ENCODE results near the gene SPTBN1. TPM values are rescaled to one million over a fixed set of nuclear protein-coding genes. Genes with fewer than 3 reads are reported as not detected.
"Not testable (repeated sequence)": the region's sequence is repeated elsewhere in the genome, so short reads cannot be mapped to it uniquely, and the experiment has no call there.

SPTBN1 gene
- total RNA-seq, 4 donors from 2014 or later, result 189 to 423 (median 341) TPM

DNA sequence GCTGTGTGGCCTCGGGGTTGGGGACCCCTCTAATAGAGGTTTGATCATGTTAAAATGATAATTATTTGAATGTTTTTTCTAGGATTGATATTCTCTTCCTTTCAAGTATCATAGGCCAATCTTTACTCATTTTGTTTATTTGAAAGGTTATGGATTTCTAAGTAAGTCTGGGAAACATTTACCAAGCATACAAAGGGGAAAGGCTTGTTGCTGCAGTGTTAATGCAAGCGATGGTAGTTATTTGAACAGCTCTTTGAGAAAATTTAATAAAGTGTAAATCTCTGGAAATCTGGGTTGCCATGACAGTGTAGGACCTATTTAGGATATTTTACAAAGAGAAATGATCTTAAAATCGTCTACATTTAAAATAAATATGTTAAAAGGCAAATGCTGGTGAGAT lies 56.1 kb downstream of the SPTBN1 start:
- H3K36me3 ChIP-seq, result no peaks in the 10 kb centered on the region
- TF ChIP-seq POLR2A (IDR thresholded peaks at IDR 0.05) (no peak), CTCF (IDR thresholded peaks at IDR 0.05) (no peak)
- H3K4me3 ChIP-seq, result no peak overlapping the region
- H3K9me3 ChIP-seq, result no peaks in the 10 kb centered on the region
- DNase-seq, result no peak
- no peaks in the 10 kb centered on the region for H3K27me3 ChIP-seq
- no peaks in the 10 kb centered on the region for H3K4me1 ChIP-seq
- intact Hi-C loops (cut with DNase I; ENCODE audit: low total_unique reads), result no loop called here
- H3K27ac ChIP-seq, result no peak overlapping the region

DNA sequence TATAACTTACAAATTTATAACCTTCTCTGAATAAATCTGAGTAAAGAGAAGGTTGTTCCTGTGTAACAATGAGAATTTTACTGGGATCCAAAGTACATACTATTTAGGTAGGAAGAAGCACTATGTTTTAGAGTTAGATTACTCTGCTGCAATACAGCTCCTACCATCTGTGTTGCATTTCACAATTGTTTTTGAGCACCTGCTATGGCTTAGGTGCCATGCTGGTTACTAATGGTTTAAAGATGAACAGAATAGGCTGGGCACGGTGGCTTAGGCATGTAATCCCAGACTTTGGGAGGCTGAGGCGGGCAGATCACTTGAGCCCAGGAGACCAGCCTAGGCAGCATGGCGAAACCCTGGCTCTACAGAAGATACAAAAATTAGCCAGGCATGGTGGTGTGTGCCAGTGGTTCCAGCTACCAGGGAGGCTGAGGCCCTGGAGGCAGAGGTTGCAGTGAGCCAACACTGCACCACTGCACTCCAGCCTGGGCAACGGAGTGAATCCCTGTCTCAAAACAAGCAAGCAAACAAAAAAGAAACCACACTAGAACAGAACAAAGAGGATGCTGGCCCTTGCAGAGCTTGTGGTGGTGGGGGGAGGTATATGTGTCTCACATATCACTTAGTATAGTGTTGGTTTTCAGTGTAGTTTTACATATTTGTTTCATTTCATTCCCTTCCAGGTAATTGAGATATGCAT lies 56.7 kb downstream of the SPTBN1 start:
- DNase-seq, result no peak
- Histone ChIP-seq H3K4me3 (no peak overlapping the region), H3K36me3 (no peaks in the 10 kb centered on the region), H3K27me3 (no peaks in the 10 kb centered on the region), H3K27ac (no peak overlapping the region), H3K9me3 (no peaks in the 10 kb centered on the region), H3K4me1 (no peaks in the 10 kb centered on the region)
- intact Hi-C loops (cut with DNase I; ENCODE audit: low total_unique reads), result no loop called here
- TF ChIP-seq POLR2A (IDR thresholded peaks at IDR 0.05) (no peak), CTCF (IDR thresholded peaks at IDR 0.05) (no peak)

- H3K27ac ChIP-seq, result no peak overlapping the region
- no peaks in the 10 kb centered on the region for H3K36me3 ChIP-seq
- intact Hi-C loops (cut with DNase I; ENCODE audit: low total_unique reads), result no loop called here
- no peaks in the 10 kb centered on the region for H3K27me3 ChIP-seq
- no peak for TF ChIP-seq POLR2A (IDR thresholded peaks at IDR 0.05)
- H3K9me3 ChIP-seq, result no peaks in the 10 kb centered on the region
- no peak for DNase-seq
- H3K4me3 ChIP-seq, result no peak overlapping the region
- no peaks in the 10 kb centered on the region for H3K4me1 ChIP-seq
Observed at GRCh38 chr2:54513363-54513715, 57.2 kb downstream of the SPTBN1 start.

GRCh38 chr2:54514822-54515569 lies 58.9 kb downstream of the SPTBN1 start:
- no peak overlapping the region for H3K27ac ChIP-seq
- TF ChIP-seq POLR2A (IDR thresholded peaks at IDR 0.05) (no peak), CTCF (IDR thresholded peaks at IDR 0.05) (no peak)

DNA sequence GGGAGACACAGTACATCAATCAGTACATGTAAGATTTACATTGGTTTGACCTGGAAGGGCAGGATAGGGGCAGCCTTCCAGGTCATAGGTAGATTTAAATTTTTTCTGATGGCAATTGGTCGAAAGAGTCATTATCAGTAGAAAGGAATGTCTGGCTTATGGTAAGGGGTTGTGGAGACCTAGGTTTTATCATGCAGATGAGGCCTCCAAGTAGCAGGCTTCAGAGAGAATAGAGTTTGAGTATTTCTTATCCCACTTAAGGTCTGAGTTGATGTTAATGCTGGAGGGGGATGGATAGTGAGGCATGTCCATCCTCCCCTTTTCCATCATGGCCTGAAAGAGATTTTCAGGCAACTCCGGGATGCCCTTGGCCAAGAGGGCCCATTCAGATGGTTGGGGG lies 60.7 kb downstream of the SPTBN1 start:
- intact Hi-C loops (cut with DNase I; ENCODE audit: low total_unique reads), result no loop called here
- H3K9me3 ChIP-seq, result no peaks in the 10 kb centered on the region
- no peak for DNase-seq
- TF ChIP-seq POLR2A (IDR thresholded peaks at IDR 0.05) (no peak), CTCF (IDR thresholded peaks at IDR 0.05) (no peak)
- H3K36me3 ChIP-seq, result no peaks in the 10 kb centered on the region
- no peaks in the 10 kb centered on the region for H3K27me3 ChIP-seq
- no peak overlapping the region for H3K27ac ChIP-seq
- no peaks in the 10 kb centered on the region for H3K4me1 ChIP-seq
- no peak overlapping the region for H3K4me3 ChIP-seq

More at GRCh38 chr2:54514822-54515569, 58.9 kb downstream of the SPTBN1 start:
- no peaks in the 10 kb centered on the region for H3K36me3 ChIP-seq
- H3K4me1 ChIP-seq, result no peaks in the 10 kb centered on the region
- H3K27me3 ChIP-seq, result no peaks in the 10 kb centered on the region
- no peak for DNase-seq
- H3K4me3 ChIP-seq, result no peak overlapping the region
- intact Hi-C loops (cut with DNase I; ENCODE audit: low total_unique reads), result no loop called here
- no peaks in the 10 kb centered on the region for H3K9me3 ChIP-seq

- H3K27me3 ChIP-seq; H3K9me3 ChIP-seq; H3K4me1 ChIP-seq; H3K36me3 ChIP-seq; DNase-seq; H3K4me3 ChIP-seq; intact Hi-C loops (cut with DNase I; ENCODE audit: low total_unique reads); H3K27ac ChIP-seq: not testable (repeated sequence)
Observed at GRCh38 chr2:54518016-54518415, 61.9 kb downstream of the SPTBN1 start.

Data from uterus (tissue), 4 donors.